LNCaP clone FGC (cell line): Measurements from ENCODE around the gene MRPL37.
"Not testable (repeated sequence)": the region's sequence is repeated elsewhere in the genome, so short reads cannot be mapped to it uniquely, and the experiment has no call there.

ENCODE experiments used
- DNase-seq: peaks from one replicate; pipeline ENCODE4 v3.0.0-alpha.2; 2011; ENCODE audit warnings: low read depth
- H3K4me3 ChIP-seq: 2 replicates; pipeline ENCODE4 v1.5.1; 2011; ENCODE audit warnings: mild to moderate bottlenecking, low read depth, low read length, control low read depth
- TF ChIP-seq, protein P1 (sequence below): IDR thresholded peaks from 2 replicates; pipeline ENCODE4 v1.5.1; 2012; ENCODE audit warnings: mild to moderate bottlenecking; ENCODE audit not compliant: control insufficient read depth, insufficient read depth; ENCODE audit errors: extremely low read depth

The MRPL37 gene

DNA sequence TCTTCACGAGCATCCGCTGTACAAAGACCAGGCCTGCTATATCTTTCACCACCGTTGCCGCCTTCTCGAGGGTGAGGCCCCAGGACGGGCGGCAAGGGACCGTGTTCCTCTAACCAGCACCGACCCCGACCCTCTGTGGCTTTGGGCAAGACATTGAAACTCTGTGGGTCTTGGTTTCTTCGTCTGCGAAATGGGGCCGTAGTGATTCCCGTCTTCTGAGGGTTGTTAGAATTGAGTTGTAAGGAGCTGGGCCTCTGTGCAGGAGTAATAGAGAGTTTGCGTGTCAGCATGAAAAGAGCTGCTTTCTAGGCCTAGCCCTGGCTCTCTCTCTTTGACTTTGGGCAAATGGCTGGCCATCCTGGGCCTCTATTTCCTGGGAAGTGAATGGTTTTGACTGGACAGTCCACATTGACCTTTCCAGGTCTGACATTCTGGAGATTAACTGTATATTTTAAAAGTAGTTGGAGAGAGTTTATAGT, 591 bp downstream of the MRPL37 start:
- DNase-seq: no peak
- TF ChIP-seq, protein P1, sequence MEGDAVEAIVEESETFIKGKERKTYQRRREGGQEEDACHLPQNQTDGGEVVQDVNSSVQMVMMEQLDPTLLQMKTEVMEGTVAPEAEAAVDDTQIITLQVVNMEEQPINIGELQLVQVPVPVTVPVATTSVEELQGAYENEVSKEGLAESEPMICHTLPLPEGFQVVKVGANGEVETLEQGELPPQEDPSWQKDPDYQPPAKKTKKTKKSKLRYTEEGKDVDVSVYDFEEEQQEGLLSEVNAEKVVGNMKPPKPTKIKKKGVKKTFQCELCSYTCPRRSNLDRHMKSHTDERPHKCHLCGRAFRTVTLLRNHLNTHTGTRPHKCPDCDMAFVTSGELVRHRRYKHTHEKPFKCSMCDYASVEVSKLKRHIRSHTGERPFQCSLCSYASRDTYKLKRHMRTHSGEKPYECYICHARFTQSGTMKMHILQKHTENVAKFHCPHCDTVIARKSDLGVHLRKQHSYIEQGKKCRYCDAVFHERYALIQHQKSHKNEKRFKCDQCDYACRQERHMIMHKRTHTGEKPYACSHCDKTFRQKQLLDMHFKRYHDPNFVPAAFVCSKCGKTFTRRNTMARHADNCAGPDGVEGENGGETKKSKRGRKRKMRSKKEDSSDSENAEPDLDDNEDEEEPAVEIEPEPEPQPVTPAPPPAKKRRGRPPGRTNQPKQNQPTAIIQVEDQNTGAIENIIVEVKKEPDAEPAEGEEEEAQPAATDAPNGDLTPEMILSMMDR: no peak

DNA sequence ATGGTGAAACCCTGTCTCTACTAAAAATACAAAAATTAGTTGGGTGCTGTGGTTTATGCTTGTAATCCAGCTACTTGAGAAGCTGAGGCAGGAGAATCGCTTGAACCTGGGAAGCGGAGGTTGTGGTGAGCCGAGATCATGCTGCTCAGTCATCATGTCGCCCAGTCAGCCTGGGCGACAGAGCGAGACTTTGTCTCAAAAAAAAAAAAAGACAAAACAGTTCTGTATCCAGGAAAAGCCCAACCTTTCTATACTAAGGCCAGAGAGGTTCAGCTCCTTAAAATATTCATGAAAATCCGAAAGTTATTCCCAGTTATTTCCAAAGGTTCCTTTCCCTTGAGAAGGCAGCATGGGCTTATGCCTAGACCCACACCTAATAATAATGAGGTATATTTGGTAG, 4.2 kb downstream of the MRPL37 start:
- H3K4me3 ChIP-seq: no peak overlapping the region
- TF ChIP-seq, protein P1: no peak
- DNase-seq: no peak

More for the DNA sequence above, 591 bp downstream of the MRPL37 start:
- peak overlapping the region; percentile 66 for H3K4me3 ChIP-seq

DNA sequence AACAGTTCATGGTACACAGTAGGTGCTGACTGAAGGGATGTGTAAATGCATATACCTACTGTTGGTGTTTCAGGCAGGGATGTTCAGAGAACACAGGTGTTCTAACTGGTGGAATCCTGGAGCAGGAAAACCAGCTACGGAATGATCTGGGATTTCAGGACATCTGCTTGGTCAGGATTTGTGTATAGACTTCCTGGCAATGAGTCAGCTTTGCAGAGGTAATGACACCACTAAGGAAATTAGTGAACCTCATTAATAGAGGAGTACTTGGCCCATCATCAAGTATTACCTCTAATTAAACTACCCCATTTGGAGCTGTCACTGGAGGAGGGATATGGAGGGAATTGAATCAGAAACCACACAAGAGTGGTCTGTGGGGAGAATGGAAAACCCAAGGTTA, 7.3 kb downstream of the MRPL37 start:
- H3K4me3 ChIP-seq: no peak overlapping the region
- TF ChIP-seq, protein P1: no peak
- DNase-seq: no peak

DNA sequence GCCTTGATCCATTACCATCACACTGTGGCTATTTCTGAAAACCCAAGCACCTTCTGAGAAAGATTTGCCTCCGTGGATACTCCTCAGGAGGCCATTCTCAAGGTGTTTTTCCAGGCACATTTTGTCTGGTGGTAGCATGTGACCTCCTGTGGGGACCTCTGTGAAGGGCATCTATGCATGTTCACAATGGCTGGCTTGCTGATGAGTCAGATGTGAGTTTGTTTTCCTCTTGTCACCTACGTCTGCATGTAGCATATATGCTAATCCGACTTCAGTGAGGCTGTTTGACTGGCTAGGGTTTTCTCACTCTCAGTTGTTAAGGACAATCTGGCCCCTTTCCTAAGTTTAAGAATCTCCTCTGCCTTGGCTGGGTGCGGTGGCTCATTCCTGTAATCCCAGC, 7.9 kb downstream of the MRPL37 start:
- not testable (repeated sequence) for DNase-seq

DNA sequence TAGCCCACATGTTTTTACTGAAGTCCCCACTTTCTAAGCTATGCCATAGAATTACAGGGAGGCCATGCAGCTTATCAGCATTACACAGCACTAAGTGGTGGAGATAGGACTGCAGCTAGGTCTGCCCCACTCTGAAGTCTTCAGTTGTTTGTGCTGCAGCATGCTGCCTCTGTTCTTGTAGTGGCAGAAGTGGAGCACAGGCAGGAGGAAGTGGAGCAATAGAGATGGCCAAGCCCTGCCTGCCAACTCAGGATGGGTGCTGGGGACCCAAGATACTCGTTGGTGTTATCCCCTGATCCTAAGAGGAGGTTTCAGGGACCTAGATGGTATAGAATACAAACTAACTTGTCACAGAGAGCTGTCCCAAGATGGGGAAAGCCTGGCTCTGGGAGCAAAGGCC, 12.9 kb downstream of the MRPL37 start:
- DNase-seq: no peak
- H3K4me3 ChIP-seq: no peak overlapping the region
- TF ChIP-seq, protein P1: no peak

More for the DNA sequence above, 7.9 kb downstream of the MRPL37 start:
- H3K4me3 ChIP-seq: not testable (repeated sequence)

DNA sequence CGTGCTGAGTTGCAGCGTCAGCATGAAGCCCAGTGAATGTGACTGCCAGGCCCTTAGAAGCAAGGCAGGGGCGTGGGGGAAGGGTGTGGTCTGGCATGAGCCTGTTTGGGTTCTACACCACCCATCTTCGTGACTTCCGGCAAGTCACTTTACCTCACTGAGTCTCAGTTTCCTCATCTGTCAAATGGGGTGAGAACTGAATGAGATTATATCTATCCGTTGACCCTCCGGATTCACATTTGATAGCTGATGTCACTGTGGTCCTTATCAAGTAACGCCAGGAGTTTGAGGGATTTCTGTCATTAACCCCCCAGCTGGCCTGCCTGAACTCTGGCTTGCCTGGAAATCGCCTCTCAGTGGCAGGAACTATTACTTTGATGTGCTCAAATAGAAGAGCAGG, 15.6 kb downstream of the MRPL37 start:
- DNase-seq: no peak
- TF ChIP-seq, protein P1: no peak
- no peak overlapping the region for H3K4me3 ChIP-seq

DNA sequence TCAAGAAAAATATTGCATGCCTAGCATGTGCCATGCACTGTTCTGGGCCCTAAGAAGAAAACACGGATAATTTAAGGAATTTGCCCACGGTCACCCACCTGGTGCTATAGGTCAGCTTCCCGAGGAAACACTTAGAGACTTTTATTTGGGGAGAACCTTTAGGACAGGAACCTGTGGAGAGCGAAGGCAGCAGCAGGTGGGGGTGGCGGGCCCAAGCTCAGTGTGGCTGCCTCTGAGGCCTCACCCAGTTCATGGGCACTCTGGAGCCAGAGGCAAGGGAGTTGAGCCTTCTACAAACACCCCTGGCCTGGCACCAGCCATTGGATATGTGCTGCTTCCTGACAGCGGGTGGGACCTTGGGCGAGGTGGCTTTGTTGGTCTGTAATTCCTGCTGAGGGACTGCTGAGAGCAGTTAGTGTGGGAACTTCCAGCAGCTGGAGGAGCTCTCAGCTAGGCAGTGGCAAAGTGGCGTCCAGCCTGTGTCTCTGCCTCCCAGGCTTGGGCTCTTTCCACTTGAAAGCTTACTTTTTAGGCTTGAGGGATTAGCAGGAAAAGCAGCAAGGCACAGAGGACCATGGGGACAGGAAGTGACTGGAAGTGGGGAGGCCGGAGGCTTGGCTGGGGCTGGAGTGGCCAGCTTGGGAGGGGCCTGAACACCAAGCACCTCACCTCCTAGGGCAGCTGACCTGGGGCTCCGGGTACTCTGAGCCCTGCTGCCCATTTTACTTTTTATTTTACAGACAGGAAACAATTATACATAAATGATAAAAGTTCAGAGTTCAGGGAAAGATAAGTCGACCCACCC, 19.1 kb downstream of the MRPL37 start:
- TF ChIP-seq, protein P1: peak; percentile 17; the same call in 1 of the 2 replicates
- no peak overlapping the region for H3K4me3 ChIP-seq
- DNase-seq: no peak
